Measurements from ENCODE around the gene NR1H4.

NR1H4 gene

DNA sequence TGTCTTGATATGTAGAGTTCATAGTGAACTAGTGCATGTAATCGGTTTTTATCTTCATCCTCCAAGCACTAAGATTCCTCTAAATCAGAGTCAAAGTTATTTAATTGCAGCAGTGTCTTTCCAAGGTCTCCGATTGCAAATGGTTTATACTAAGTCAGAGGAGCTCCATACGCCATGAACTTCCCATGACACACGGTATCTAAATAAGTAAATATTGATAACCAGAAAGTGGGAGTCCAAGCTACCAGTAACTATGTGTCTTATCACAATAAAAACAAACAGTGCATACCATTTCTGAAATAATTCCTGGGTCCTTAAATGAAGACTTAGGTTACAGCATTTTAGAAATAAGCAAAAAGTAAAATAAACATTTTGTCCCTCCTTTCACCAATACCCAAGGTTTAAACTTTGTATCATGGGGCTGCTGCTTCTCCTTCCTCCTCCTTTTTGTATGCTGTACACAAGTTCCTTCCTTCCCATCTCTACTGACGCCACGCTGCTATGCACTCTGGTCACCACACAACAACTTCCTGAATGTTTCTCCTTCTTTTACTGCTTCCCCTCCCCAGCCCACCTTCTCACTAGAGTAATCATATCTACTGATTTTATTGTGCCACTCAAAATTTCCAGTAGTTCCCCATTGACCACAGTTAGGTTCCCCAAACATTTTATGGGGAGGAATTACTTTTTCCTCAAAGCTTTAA is 10.7 kb downstream of the NR1H4 start:
- TF ChIP-seq POLR2AphosphoS5 (IDR thresholded peaks at IDR 0.05; ENCODE audit: low read depth, low read length) (no peak), SPI1 (IDR thresholded peaks at IDR 0.05; ENCODE audit: low read depth, low read length) (no peak), POU2F2 (IDR thresholded peaks at IDR 0.05; ENCODE audit: low read depth, low read length) (no peak), POLR2A (IDR thresholded peaks at IDR 0.05; ENCODE audit: low read depth, low read length) (no peak), TAF1 (IDR thresholded peaks at IDR 0.05; ENCODE audit: low read depth, low read length) (no peak), PAX5 (IDR thresholded peaks at IDR 0.05; ENCODE audit: insufficient read depth, low read length, severe bottlenecking) (no peak)
- no peak for DNase-seq (ENCODE audit: insufficient read length, low spot score)
- no peak for FAIRE-seq

DNA sequence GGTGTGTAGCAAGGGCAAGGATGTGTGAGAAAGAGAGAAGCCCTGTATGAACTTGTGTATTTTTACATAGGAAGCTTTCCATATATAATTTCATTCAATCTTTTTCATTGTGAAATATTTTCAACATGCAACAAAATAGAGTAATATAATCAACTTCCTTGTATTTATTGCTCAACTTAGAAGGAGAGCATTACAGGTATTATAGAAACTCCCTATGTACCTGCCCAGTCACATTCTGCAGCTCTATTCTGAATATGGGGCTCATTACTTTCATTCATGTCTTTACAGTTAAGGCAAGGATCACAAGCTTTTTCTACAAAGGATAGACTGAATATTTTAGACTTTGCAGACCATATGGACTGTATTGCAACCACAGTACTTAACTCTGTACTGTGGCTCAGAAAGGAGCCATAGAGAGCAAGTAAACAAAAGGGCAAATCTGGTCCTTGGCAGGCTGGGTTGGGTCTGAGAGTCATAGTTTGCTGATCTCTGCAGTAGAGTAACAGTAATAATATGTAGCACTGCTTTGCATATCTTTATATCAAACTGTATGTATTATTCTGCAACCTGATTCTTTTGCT is 11.3 kb downstream of the NR1H4 start:
- no peak for FAIRE-seq
- no peak for DNase-seq (ENCODE audit: insufficient read length, low spot score)
- TF ChIP-seq PAX5 (IDR thresholded peaks at IDR 0.05; ENCODE audit: insufficient read depth, low read length, severe bottlenecking) (no peak), TAF1 (IDR thresholded peaks at IDR 0.05; ENCODE audit: low read depth, low read length) (no peak), SPI1 (IDR thresholded peaks at IDR 0.05; ENCODE audit: low read depth, low read length) (no peak), POU2F2 (IDR thresholded peaks at IDR 0.05; ENCODE audit: low read depth, low read length) (no peak), POLR2A (IDR thresholded peaks at IDR 0.05; ENCODE audit: low read depth, low read length) (no peak), POLR2AphosphoS5 (IDR thresholded peaks at IDR 0.05; ENCODE audit: low read depth, low read length) (no peak)

- DNase-seq (ENCODE audit: insufficient read length, low spot score) (no peak), FAIRE-seq (no peak)
- no peak for TF ChIP-seq POU2F2 (IDR thresholded peaks at IDR 0.05; ENCODE audit: low read depth, low read length)
- no peak for TF ChIP-seq POLR2A (IDR thresholded peaks at IDR 0.05; ENCODE audit: low read depth, low read length)
- TF ChIP-seq SPI1 (IDR thresholded peaks at IDR 0.05; ENCODE audit: low read depth, low read length), result no peak
- TF ChIP-seq PAX5 (IDR thresholded peaks at IDR 0.05; ENCODE audit: insufficient read depth, low read length, severe bottlenecking), result no peak
- no peak for TF ChIP-seq POLR2AphosphoS5 (IDR thresholded peaks at IDR 0.05; ENCODE audit: low read depth, low read length)
- no peak for TF ChIP-seq TAF1 (IDR thresholded peaks at IDR 0.05; ENCODE audit: low read depth, low read length)
Observed at GRCh38 chr12:100485983-100486382, 12.3 kb downstream of the NR1H4 start.

GRCh38 chr12:100489251-100489820 is 15.7 kb downstream of the NR1H4 start:
- FAIRE-seq (no peak), DNase-seq (ENCODE audit: insufficient read length, low spot score) (no peak)
- TF ChIP-seq SPI1 (IDR thresholded peaks at IDR 0.05; ENCODE audit: low read depth, low read length), result no peak
- no peak for TF ChIP-seq PAX5 (IDR thresholded peaks at IDR 0.05; ENCODE audit: insufficient read depth, low read length, severe bottlenecking)
- TF ChIP-seq POU2F2 (IDR thresholded peaks at IDR 0.05; ENCODE audit: low read depth, low read length), result no peak
- no peak for TF ChIP-seq POLR2AphosphoS5 (IDR thresholded peaks at IDR 0.05; ENCODE audit: low read depth, low read length)
- no peak for TF ChIP-seq POLR2A (IDR thresholded peaks at IDR 0.05; ENCODE audit: low read depth, low read length)
- no peak for TF ChIP-seq TAF1 (IDR thresholded peaks at IDR 0.05; ENCODE audit: low read depth, low read length)

DNA sequence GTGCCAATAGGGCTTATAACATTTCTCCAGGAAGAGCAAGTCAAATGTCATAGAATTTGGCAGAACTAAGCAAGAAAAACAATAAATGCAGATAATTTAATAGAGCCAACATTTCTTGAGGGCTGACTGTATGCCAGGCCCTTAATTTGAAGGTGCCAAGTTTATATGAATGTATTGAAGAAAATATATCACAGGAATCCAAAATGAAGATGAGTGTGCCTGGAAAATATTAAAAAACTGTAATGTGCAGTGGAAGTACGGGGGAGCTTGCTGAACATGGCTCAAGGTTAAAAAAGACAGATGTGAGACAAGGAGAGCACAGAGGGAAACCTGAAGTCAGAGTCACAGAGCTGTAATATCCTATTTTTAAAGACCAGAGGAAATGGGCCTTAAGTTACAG is 16.4 kb downstream of the NR1H4 start:
- DNase-seq (ENCODE audit: insufficient read length, low spot score), result no peak
- TF ChIP-seq POLR2A (IDR thresholded peaks at IDR 0.05; ENCODE audit: low read depth, low read length), result no peak
- TF ChIP-seq POU2F2 (IDR thresholded peaks at IDR 0.05; ENCODE audit: low read depth, low read length), result no peak
- TF ChIP-seq POLR2AphosphoS5 (IDR thresholded peaks at IDR 0.05; ENCODE audit: low read depth, low read length), result no peak
- no peak for TF ChIP-seq TAF1 (IDR thresholded peaks at IDR 0.05; ENCODE audit: low read depth, low read length)
- TF ChIP-seq PAX5 (IDR thresholded peaks at IDR 0.05; ENCODE audit: insufficient read depth, low read length, severe bottlenecking), result no peak
- TF ChIP-seq SPI1 (IDR thresholded peaks at IDR 0.05; ENCODE audit: low read depth, low read length), result no peak
- no peak for FAIRE-seq

- FAIRE-seq (no peak), DNase-seq (ENCODE audit: insufficient read length, low spot score) (no peak)
- TF ChIP-seq POLR2AphosphoS5 (IDR thresholded peaks at IDR 0.05; ENCODE audit: low read depth, low read length) (no peak), POLR2A (IDR thresholded peaks at IDR 0.05; ENCODE audit: low read depth, low read length) (no peak), PAX5 (IDR thresholded peaks at IDR 0.05; ENCODE audit: insufficient read depth, low read length, severe bottlenecking) (no peak), TAF1 (IDR thresholded peaks at IDR 0.05; ENCODE audit: low read depth, low read length) (no peak), SPI1 (IDR thresholded peaks at IDR 0.05; ENCODE audit: low read depth, low read length) (no peak), POU2F2 (IDR thresholded peaks at IDR 0.05; ENCODE audit: low read depth, low read length) (no peak)
Observed at GRCh38 chr12:100491104-100491503, 17.4 kb downstream of the NR1H4 start.

GRCh38 chr12:100493396-100494012 is 19.8 kb downstream of the NR1H4 start:
- DNase-seq (ENCODE audit: insufficient read length, low spot score) (no peak), FAIRE-seq (no peak)
- TF ChIP-seq POLR2A (IDR thresholded peaks at IDR 0.05; ENCODE audit: low read depth, low read length) (no peak), POU2F2 (IDR thresholded peaks at IDR 0.05; ENCODE audit: low read depth, low read length) (no peak), TAF1 (IDR thresholded peaks at IDR 0.05; ENCODE audit: low read depth, low read length) (no peak), PAX5 (IDR thresholded peaks at IDR 0.05; ENCODE audit: insufficient read depth, low read length, severe bottlenecking) (no peak), SPI1 (IDR thresholded peaks at IDR 0.05; ENCODE audit: low read depth, low read length) (no peak), POLR2AphosphoS5 (IDR thresholded peaks at IDR 0.05; ENCODE audit: low read depth, low read length) (no peak)

- FAIRE-seq (no peak), DNase-seq (ENCODE audit: insufficient read length, low spot score) (no peak)
- no peak for TF ChIP-seq PAX5 (IDR thresholded peaks at IDR 0.05; ENCODE audit: insufficient read depth, low read length, severe bottlenecking)
Observed at GRCh38 chr12:100494026-100494425, 20.4 kb downstream of the NR1H4 start.

GRCh38 chr12:100494538-100494937 is 20.9 kb downstream of the NR1H4 start:
- TF ChIP-seq POLR2AphosphoS5 (IDR thresholded peaks at IDR 0.05; ENCODE audit: low read depth, low read length) (no peak), POLR2A (IDR thresholded peaks at IDR 0.05; ENCODE audit: low read depth, low read length) (no peak), TAF1 (IDR thresholded peaks at IDR 0.05; ENCODE audit: low read depth, low read length) (no peak), PAX5 (IDR thresholded peaks at IDR 0.05; ENCODE audit: insufficient read depth, low read length, severe bottlenecking) (no peak), SPI1 (IDR thresholded peaks at IDR 0.05; ENCODE audit: low read depth, low read length) (no peak)
- DNase-seq (ENCODE audit: insufficient read length, low spot score) (no peak), FAIRE-seq (no peak)

All from GM12891 (cell line).